Inflammatory macrophage treated with lipopolysaccharide for 1 hour (primary cell): ENCODE data around the gene IP6K1.

Experiments used
- DNase-seq, 2 donors: peaks; one replicate each; pipeline ENCODE4 v3.0.0-alpha.2; 2020 to 2022

Gene IP6K1

DNA sequence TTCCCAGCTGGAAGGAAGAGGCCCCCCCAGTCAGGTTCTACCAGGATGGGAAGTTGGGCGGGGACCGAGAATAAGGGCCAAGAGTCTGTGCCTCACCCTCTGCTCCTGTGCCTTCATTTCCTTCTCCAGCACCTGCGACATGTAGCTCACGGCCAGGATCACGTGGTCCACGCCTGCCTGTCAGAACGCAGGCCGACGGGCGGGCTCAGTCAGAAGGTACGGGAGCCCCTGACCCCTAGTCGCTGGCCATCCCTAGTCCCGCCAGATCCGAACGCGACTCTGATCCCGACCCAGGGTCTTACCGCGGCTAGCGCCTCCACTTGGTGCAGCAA, 63.1 kb downstream of the IP6K1 start:
- DNase-seq, result peak; percentile 7 to 12

DNA sequence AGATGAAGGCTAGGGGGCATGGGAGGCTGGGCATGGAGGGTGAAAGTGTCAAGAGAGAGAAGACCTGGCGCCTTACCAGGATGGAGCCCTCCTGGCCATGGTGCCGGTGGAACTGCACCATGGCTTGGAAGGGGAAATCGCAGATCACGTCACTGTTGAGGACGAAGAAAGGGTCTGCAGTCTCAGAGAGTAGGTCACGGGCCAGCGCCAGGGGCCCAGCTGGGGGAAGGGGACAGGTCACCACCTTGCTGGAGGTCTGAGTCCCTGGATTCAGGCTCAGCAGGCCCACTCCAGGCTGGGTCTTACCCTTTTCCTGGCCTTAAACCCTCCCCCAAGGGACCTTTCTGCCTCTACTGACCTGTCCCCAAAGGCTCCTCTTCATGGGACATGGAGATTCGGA, 63.4 kb downstream of the IP6K1 start:
- no peak for DNase-seq

DNA sequence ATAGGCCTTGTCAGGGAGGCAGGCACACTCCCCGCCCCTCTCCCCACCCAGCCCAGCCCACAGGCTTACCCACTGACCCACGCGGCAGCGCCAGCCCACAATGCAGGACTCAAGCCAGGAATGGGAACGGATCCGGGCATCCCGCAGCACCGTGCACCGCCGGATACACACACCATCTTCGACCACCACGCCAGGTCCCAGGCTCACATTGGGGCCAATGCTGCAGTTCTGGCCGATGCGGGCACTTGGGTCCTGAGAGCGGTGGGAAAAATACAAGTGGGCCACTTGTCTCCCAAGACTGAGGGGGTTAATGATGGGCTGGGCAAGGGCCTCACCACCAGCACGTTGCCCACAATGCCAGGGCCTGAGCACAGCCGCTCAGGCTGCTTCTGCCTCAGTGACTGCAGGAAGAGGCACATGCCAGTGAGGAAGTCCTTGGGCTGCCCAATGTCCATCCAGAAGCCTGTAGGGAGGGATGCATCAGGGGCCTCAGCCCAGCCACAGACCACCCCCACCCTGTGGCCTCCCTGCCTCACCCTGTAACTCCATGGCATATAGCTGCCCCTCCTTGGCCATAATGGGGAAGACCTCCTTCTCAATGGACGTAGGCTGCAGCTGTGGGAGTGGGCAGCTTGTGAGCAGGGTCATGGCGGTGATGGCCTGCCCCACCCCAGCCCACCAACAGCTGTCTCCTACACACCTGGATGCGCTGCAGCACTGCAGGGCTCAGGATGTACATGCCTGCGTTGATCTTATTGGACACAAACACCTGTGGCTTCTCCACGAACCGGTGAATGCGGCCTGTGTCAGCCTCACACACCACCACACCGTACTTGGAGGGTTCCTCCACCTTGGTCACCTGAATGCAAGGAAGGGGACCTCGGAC, 64.2 kb downstream of the IP6K1 start:
- DNase-seq, result no peak

DNA sequence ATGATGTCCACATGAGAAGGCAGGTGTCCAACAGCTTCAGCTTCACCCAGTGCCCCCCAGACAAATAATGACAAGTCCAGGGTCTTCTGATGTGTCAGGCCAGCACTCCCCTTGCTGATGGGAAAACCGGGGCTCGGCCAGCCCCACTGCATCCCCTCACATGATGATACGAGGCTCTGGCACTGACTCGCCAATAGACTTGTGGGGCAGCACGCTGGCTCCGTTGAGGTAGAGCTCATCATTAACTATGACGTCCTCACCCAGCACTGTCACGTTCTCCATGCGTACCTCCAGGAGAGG, 64.8 kb downstream of the IP6K1 start:
- DNase-seq, result no peak

DNA sequence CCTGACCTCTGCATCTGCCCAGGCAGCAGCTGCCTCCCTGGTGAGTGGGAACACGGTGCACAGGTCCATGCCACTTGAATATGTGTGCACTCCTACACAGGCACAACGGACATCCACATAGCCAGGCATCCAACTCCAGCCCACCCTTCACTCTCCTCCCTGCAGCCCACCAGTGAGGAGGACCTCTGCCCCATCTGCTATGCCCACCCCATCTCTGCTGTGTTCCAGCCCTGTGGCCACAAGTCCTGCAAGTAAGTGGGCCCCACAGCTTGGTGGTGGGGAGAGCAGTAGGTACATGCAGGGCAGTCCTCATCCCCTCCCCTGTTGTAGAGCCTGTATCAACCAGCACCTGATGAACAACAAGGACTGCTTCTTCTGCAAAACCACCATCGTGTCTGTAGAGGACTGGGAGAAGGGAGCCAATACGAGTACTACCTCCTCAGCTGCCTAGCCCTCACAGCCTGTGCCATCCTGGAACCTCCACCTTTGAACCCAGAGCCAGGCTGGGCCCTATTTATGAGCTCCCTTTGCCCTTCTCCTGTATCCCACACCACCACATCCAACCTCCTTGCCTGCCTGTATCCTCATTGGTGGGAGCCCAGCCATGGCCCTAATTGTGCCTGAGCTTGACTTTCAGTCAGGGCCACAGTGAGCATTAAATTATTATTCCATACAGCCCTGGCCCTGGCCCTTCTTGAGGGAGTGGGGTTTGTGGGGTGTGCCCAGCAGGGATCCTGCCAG, 65.3 kb downstream of the IP6K1 start:
- no peak for DNase-seq

DNA sequence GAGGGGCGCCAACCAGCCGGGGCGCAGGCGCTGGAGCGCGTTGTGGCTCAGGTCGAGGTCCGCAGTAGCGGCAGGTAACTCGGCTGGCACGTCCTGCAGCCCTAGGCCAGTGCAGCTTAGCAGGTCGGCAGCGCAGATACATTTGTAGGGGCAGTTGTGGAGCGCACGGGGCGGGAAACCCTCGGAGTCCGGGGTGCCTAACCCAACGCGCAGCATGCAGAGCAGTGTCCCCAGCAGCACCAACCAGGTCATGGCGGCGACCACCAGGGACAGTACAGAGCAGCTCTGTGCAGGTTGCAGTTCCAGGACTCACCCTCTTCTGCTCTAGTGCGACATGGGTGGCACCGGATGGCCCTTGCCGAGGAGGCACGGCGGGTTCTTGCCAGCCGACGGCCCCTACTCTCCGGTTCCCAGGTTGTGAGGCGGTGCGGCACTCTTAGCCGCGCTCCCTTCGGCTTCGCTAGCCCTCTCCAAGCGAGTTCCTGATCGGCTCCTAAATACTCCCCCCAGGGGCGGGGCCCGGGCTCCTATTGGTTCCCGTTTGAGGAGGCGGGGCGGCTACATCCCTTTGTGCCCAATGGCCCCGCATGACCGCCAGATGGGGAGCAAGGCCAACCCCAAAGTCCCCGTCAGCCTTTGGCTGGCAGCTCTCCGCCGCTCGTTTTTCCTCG, 67.0 kb downstream of the IP6K1 start, which contains the start of gene AMIGO3:
TSS of gene AMIGO3 (minus strand) at position 471 of the 671 bp plus-strand sequence. CDS start at position 252, 219 bp downstream.
- DNase-seq, result peak; percentile 90 to 97

DNA sequence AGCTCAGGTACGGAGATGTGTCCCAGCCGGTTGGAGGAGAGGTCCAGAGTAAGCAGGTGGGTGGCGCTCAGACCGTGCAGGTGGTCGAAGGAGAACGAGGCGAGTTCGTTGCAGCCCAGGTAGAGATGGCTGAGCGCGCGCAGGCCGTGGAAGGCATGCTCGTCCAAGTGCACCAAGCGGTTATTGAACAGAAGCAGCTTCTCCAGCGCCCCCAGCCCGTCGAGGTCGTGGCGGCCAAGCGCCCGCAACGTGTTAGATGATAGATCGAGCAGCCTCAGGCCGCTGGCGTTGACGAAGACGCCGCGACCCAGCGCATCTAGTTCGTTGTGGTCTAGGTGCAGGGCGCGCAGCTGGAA, 67.5 kb downstream of the IP6K1 start:
- DNase-seq, result no peak

DNA sequence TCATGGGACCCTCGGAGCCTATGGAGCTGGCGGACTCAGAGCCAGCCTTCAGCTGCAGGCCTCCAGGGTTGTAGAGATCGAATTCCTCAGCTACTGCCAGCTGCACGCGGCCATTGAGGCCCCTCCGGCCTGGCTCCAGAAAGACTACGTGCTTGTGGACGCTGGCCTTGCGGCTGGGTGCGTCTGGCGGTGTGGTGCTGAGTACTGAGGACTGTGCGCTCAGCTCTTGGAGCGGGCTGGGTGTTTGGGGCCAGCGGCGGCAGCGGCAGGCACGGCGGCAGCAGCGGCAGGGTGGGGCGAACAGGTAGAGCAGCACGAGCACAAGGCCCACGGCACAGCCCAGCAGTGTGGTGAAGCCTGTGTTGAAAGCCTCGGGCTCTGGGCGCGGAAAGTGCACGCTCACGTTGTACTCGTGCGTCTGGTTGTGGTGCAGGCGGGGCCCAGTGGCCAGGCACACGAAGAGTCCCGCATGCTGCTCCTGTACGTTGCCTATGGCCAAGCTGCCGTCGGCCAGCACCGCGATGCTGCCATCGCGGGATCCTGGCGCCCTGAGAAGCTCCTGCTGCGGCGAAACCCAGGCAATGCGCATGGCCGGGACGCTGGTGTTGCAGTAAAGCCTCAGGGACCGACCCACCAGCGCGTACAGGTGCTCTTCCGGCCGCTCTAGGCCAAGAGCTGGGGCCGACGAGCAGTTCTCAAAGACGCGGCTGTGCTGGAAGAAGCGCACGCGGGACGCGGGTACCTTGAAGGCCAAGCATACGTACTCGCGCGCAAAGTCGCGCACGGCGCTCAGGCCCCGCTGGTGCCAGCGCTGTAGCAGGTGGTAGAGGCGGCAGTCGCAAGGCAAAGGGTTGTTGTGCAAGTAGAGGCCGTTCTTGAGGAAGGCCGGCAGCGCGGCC, 68.1 kb downstream of the IP6K1 start:
- no peak for DNase-seq

DNA sequence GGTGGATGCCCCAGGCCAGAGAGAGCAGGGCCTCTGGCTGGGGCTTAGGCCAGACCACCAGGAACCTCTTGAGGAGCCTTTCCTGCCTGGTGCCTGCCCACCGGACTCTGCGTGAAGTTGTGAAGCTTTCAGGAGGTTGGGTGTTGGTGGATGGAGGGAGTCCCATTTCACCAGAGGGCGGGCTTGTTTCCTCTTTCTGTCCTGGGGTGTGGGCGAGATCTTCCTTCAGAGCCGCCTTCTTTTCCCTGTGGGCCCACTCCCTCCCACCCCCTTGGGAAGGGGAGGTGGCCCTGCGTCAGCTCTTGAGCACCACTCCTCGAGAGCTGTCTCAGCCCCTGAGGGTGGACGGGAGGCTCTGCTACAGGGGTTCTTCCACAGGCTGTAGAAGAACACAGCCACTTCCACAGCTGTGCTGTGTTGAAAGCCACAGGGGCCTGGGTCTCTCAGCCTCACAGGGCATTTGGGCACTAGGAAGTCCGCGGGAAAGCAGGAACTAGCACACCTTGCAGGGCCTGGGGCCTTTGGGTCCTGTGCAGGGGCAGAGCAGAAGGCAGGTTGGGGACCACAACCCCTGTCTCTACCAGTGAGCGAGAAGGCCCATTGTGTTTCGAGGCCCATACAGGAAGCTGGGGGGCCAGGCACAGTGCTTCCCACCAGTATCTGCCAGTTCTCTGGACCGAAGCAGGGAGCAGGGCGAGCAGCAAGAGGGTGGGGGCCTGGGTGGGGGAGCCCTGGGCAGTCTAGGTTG, 69.0 kb downstream of the IP6K1 start:
- peak in 1 of 2 donors; percentile 13 for DNase-seq

DNA sequence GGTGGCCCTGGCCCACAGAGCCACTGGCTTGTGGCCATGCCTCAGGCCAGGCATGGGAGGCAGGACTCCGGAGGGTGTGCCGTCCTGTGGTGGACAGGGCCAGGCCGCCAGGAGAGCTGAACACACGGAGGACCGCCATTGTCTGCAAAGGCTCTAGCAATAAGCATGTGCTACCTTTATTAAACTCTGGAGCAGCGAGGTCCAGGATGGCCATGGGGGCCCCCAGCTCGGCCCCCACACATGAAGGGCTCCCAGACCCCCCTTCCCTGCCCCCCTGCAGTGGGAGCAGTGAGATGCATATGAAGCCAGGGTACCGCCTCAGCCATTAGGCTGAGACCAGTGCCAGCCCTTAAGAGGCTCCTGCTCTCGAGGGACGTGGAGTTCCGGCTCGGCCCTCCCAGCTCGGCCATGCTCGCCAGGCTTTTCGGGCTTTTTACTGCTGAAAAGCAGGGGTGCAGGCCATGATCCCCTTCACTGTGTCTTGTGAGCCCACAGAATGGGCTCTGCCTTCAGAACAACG, 69.6 kb downstream of the IP6K1 start:
- DNase-seq, result no peak

DNA sequence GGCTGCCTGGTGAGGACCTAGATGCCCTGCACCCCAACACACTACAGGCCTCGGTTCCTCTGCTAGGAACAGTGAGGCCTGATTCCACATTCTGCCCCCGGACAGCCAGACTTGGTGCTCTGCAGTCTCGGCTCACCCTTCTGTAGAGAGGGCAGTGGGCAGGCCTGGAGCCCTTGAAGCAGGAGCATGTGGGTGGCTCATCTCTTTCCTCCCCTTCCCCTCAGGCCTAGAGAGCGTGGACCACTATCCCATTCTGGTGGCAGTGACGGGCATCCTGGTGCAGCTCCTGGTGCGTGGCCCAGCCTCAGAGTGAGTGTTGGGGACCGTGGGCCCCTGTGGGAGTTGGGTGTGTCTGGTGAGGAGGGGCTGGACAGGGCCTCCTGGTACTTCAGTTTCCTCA, 70.2 kb downstream of the IP6K1 start:
- no peak for DNase-seq

DNA sequence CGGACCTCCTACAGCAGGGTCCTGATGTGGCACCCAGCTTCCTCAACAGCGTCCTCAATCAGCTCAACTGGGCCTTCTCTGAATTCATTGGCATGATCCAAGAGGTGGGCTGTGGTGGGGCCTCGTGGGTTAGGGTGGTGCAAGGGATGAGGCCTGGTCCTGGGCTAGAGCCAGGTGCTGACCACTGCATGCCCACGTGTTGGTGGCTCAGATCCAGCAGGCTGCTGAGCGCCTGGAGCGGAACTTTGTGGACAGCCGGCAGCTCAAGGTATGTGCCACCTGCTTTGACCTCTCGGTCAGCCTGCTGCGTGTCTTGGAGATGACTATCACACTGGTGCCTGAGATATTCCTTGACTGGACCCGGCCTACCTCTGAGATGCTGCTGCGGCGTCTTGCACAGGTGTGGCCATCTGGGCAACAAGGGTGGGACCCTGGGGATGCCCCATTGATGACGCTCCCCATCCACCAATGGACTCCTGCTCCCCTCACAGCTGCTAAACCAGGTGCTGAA, 70.7 kb downstream of the IP6K1 start:
- no peak for DNase-seq

DNA sequence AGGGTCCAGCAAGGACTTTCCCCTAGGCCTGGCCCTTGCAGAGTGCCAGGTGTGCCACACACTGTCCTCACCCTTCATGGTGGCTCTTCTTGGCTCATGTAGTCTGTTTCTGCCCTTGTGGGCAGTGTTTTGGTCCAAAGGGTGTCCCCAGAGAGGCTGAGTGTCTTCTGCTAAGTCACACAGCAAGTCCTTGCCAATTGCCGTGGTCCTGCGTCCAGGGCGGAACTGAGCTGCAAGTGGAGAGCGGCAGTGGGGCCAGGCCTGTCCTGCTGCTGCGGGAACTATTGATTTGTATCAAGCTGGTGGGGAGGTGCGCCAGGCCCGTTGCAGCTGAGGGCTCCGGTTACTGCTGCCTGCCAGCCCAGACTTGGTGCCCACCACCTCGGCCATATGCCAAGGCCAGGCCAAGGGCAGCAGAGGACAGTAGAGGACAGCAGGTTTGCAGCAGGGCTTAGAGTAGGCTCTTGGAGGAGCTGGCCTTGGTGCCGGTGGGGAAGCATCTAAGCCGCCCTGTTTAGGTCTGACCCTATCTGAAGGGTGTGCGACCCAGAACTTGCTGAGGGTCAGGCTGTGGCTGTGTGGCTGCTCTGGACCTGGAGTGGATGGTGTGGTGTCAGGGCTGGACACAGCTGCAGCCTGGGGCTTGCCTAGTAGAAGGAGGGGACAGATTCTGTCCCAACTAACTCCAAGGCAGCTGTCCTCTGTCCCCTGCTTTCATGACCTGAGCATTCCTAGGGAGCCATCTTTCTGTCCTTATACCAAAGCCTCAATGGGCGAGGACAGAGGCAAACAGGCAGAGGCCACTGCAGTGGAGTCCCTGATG, 71.4 kb downstream of the IP6K1 start:
- DNase-seq, result no peak

DNA sequence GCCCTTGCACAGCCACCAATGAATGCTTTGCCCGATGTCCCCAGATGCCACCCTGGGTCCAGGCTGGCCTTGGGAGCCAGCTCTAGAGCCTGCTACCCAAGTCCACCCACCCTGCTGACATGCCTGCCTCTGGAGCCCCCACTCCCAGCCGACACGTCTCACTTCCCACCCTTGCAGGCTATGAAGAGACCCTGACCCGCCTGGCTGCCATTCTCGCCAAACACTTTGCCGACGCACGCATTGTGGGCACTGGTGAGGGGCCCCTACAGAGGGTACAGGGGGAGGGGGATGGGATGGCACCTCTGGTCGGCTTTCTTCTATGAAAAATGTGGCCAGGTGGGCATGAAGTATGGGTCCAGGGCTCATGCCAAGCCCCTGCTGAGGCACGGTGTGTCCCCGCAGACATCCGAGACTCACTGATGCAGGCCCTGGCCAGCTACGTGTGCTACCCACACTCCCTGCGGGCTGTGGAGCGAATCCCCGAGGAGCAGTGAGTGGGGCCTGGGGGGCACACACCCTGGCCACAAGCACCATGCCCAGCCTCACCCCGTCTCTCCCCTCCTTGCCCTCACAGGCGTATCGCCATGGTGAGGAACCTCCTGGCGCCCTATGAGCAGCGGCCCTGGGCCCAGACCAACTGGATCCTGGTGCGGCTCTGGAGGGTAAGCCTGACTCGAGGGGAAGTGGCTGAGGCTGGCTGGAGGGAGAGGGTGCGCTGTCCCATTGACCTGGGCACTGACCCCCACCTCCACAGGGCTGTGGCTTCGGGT, 72.8 kb downstream of the IP6K1 start:
- DNase-seq, result no peak

DNA sequence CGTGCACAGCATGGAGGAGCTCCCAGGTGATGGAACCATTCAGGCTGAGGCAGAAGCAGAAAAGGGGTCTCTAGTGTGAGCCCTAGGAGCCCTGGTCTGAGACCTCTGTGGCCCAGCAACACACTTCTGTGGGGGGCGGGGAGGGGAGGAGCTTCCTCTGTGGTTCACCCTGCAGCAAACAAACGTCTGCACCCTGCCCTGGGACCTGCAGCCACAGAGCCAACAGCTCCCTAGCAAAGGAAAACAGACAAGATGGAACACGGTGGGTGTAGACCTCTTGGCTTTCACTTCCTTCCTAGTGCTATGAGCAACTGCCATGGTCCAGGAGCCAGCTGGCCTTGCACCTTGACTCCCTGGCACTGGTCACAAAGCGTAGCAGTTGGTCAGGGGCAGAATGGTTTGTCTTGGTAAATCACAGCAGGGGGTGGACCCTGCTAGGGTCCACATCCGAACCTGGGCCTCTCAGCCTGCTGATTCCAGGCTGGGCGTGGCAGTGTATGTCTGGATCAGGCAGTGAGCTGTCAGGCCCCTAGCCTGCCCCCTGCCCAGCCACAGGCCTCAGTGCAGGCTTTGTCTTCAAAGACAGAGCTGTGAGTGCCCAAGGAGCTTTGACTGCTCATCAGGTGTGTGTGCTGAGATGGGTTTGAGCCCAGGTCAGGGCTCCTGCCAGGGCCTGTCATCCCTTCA, 73.6 kb downstream of the IP6K1 start:
- no peak for DNase-seq

DNA sequence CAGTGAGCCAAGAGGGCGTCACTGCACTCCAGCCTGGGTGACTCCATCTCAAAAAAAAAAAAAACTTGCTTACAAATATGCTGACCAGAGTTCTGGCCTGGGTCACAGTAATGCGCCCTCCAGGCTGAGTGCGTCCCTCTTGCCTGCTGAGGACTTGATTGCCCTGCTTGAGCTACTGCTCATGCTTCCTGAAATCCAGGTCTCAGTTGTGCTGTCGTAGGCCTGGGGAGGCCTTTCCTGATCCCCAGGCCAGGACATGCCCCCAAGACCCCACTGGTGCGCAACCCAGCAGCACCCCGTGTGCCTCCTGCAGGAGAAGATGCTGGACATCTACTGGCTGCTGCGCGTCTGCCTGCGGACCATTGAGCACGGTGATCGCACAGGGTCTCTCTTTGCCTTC, 74.2 kb downstream of the IP6K1 start:
- no peak for DNase-seq

DNA sequence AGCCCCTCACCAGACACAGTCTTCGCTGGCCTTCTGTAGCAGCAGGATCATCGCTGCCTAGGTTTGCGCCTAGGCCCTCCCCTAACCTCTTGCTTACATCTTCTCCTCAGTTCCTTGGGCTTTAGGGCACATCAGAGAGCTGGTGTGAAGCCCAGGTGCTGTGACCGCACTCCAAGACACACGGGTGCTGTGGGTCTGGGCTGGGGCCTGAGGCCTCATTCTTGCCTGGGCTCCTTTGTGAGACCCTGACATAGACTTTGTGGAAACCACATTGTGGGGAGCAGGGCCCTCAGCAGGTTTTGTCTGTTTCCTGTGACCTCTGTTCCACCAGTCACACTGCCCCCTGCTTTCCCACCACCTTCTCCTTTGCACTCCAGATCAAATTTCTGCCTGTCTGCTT, 74.9 kb downstream of the IP6K1 start:
- no peak for DNase-seq

DNA sequence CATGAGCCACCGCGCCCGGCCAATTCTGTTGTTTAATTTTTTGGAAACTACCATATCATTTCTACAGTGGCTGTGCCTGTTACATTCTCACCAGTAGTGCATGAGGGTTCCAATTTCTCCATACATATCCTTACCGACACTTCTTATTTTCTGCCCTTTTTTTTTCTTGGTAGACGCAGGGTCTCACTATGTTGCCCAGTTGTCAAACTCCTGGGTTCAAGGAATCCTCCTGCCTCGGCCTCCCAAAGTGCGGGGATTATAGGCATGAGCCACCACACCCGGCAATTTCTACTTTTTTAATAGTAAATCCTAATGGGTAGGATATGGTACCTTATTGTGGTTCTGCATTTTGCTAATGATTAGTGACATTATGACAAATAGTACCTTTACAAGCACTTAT, 76.5 kb downstream of the IP6K1 start:
- DNase-seq, result no peak

DNA sequence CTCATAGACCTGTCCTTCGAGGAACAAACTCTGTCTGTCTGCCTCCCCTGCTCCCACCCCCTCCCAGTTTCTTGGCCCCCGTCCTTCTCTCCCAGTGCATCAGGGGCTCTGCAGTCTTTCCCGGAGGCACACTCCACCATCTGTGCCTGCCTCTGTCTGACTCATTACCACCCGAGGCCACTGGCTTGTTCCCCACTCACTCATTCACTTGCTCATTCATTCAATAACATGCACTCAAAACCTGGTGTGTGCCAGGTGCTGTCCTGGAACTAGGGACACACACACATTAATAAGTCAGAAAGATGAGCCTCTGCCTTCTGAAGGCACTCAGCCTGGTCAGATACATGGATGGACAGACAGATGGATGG, 79.2 kb downstream of the IP6K1 start:
- DNase-seq, result no peak
